Skeletal muscle tissue (tissue), 4 donors: ENCODE results near the gene KLKB1. TPM values are rescaled to one million over a fixed set of nuclear protein-coding genes. Genes with fewer than 3 reads are reported as not detected.

Experiments used
- H3K27ac ChIP-seq: one replicate; pipeline ENCODE4 v1.7.0; 2013; ENCODE audit warnings: mild to moderate bottlenecking, low read depth, low read length, inconsistent platforms
- H3K27me3 ChIP-seq, 3 donors: one replicate each; pipeline ENCODE4 v1.7.0; 2013; ENCODE audit warnings: low read length in 3 of 3; ENCODE audit not compliant: control insufficient read depth in 3 of 3, insufficient read depth in 3 of 3
- H3K36me3 ChIP-seq, 3 donors: one replicate each; pipeline ENCODE4 v1.7.0; 2013; ENCODE audit warnings: low read length in 3 of 3; ENCODE audit not compliant: control insufficient read depth in 3 of 3, insufficient read depth in 3 of 3
- H3K4me1 ChIP-seq, 3 donors: one replicate each; pipeline ENCODE4 v1.7.0; 2013; ENCODE audit warnings: low read length in 3 of 3, mild to moderate bottlenecking in 3 of 3; ENCODE audit not compliant: control insufficient read depth in 3 of 3, insufficient read depth in 3 of 3
- H3K4me3 ChIP-seq, 3 donors: one replicate each; pipeline ENCODE4 v1.7.0; 2013; ENCODE audit warnings: low read length in 3 of 3
- H3K9ac ChIP-seq, 3 donors: one replicate each; pipeline ENCODE4 v1.7.0; 2013; ENCODE audit warnings: low read length in 3 of 3, mild to moderate bottlenecking in 3 of 3, moderate library complexity in 2 of 3, low read depth in 1 of 3
- H3K9me3 ChIP-seq, 3 donors: one replicate each; pipeline ENCODE4 v1.7.0; 2013; ENCODE audit warnings: low read length in 3 of 3; ENCODE audit not compliant: control insufficient read depth in 3 of 3
- total RNA-seq: library from RNA; depleted of rRNA; stranded (reverse); fragments of >200 nt; gene quantifications from one replicate; pipeline ENCODE4 v1.2.3, GENCODE V29; 2014
- donor health status: Osteomylitis.

Gene KLKB1
- total RNA-seq, 1 donor from 2014 or later: 0.52 TPM

DNA sequence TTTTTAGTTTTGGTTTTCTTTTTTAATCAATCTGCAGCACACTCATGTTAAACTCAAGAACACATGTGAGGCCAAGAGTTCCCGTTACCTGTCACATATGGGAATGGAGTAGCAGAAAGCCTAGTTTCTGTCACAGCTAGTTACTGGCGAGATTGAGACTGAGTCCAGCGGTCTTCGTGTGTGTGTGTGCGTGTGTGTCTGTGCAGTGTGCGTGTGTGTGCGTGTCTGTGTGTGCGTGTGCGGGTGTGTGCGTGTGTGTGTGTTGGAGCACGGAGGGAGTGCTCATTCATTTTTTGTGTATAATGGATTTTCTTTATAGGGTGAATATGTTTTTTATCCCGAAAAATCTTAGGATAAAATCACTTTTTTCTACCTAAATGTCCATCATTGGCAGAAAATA lies 57.8 kb downstream of the KLKB1 start:
- H3K4me1 ChIP-seq: no peaks in the 10 kb centered on the region
- H3K4me3 ChIP-seq: no peak overlapping the region
- H3K27me3 ChIP-seq: peaks cover 0 to 5% (median 4%) of the 10 kb centered on the region in 3 donors

DNA sequence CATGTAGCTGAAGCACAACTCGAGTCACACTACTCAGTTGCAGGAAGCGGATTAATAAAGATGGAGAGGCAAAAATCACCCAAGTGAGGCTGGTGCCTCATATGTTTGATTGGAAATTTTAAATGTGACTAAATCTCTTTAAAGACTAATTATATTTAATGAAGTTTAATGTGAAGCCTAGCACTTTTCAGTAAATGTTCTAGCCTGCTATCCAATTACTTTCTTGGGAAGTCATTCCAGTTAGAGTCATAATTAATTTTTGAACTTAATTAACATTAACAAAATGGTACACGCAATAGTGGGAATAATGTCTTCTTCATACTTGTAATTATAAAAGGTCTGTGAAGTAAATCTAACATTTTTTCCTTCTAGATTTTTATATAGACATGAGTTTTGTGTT lies 59.3 kb downstream of the KLKB1 start:
- H3K4me1 ChIP-seq: no peaks in the 10 kb centered on the region
- H3K27ac ChIP-seq: no peak overlapping the region
- H3K9ac ChIP-seq: no peak overlapping the region
- no peaks in the 10 kb centered on the region for H3K9me3 ChIP-seq
- peaks cover 4 to 7% (median 5%) of the 10 kb centered on the region in 3 donors for H3K27me3 ChIP-seq
- no peak overlapping the region for H3K4me3 ChIP-seq
- H3K36me3 ChIP-seq: no peaks in the 10 kb centered on the region

More for the DNA sequence above, 57.8 kb downstream of the KLKB1 start:
- Histone ChIP-seq H3K9me3 (no peaks in the 10 kb centered on the region), H3K9ac (no peak overlapping the region), H3K36me3 (no peaks in the 10 kb centered on the region), H3K27ac (no peak overlapping the region)

- Histone ChIP-seq H3K4me3 (no peak overlapping the region), H3K27ac (no peak overlapping the region), H3K9me3 (no peaks in the 10 kb centered on the region), H3K4me1 (no peaks in the 10 kb centered on the region), H3K36me3 (no peaks in the 10 kb centered on the region), H3K9ac (no peak overlapping the region), H3K27me3 (peaks cover 5 to 10% (median 7%) of the 10 kb centered on the region in 3 donors)
These were observed 64.1 kb downstream of the KLKB1 start for GRCh38 chr4:186291256-186291890.

DNA sequence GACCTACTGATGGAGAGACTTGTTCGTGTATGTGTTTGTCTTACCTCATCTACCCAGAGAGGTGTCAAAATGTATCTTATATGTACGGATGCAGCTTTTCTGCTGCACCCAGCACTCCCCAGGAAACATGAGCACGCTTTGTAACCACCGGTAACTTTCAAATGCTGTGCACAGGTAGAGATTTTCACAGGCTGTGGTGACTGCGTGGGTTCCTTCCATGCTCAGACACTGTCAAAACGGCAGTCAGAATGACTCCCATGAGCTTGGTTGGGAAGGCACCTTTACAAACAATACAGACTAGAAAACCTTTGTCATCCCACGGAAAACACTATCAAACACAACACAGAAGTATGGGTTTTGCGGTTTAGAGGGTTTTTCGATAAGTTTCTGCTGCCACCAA lies 66.9 kb downstream of the KLKB1 start:
- H3K27me3 ChIP-seq: peaks cover 13 to 27% (median 23%) of the 10 kb centered on the region in 3 donors
- H3K27ac ChIP-seq: no peak overlapping the region
- no peaks in the 10 kb centered on the region for H3K36me3 ChIP-seq
- no peaks in the 10 kb centered on the region for H3K4me1 ChIP-seq
- H3K9me3 ChIP-seq: no peaks in the 10 kb centered on the region
- no peak overlapping the region for H3K9ac ChIP-seq
- H3K4me3 ChIP-seq: no peak overlapping the region

- H3K9me3 ChIP-seq: no peaks in the 10 kb centered on the region
- H3K27ac ChIP-seq: no peak overlapping the region
- H3K36me3 ChIP-seq: no peaks in the 10 kb centered on the region
- H3K9ac ChIP-seq: no peak overlapping the region
- H3K27me3 ChIP-seq: peaks cover 10 to 33% (median 27%) of the 10 kb centered on the region in 3 donors
- H3K4me3 ChIP-seq: no peak overlapping the region
- H3K4me1 ChIP-seq: no peaks in the 10 kb centered on the region
These were observed 69.2 kb downstream of the KLKB1 start for GRCh38 chr4:186296481-186296880.

- H3K27me3 ChIP-seq: peaks cover 8 to 32% (median 27%) of the 10 kb centered on the region in 3 donors
These were observed 69.8 kb downstream of the KLKB1 start for GRCh38 chr4:186297013-186297645.

DNA sequence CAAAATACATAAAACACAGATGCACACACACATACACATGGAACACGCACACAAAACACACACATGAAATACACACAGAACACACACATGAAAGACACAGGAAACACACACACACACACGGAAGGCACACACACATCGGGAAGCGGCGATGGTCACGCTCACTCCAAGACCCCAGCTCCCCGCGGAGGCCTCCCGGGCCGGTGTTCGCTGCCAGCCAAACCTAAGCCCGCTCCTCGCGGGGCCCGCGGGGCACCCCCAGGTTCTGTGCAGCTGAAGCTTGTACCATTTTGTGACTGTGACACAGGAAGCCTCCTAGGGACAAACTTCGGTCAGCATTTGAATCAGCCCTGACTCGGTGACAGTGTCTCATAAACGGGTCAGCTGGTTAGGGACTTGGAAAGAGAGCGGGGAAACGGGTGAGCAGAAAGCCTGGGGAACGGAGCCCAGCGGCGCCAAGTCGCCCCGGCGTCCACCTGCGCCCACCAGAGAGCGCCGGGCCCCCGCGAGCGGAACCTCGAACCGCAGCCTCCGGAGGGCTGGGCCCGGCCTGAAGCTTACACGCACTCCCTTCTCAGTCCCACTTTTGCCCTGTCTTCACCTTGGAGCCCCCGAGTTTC lies 70.8 kb downstream of the KLKB1 start:
- H3K4me1 ChIP-seq: no peaks in the 10 kb centered on the region
- no peak overlapping the region for H3K27ac ChIP-seq
- no peaks in the 10 kb centered on the region for H3K36me3 ChIP-seq
- H3K4me3 ChIP-seq: no peak overlapping the region
- H3K9ac ChIP-seq: no peak overlapping the region
- no peaks in the 10 kb centered on the region for H3K9me3 ChIP-seq
- H3K27me3 ChIP-seq: peaks cover 8 to 33% (median 27%) of the 10 kb centered on the region in 3 donors

More at GRCh38 chr4:186297013-186297645, 69.8 kb downstream of the KLKB1 start:
- Histone ChIP-seq H3K9ac (no peak overlapping the region), H3K4me1 (no peaks in the 10 kb centered on the region), H3K4me3 (no peak overlapping the region), H3K27ac (no peak overlapping the region), H3K9me3 (no peaks in the 10 kb centered on the region), H3K36me3 (no peaks in the 10 kb centered on the region)

DNA sequence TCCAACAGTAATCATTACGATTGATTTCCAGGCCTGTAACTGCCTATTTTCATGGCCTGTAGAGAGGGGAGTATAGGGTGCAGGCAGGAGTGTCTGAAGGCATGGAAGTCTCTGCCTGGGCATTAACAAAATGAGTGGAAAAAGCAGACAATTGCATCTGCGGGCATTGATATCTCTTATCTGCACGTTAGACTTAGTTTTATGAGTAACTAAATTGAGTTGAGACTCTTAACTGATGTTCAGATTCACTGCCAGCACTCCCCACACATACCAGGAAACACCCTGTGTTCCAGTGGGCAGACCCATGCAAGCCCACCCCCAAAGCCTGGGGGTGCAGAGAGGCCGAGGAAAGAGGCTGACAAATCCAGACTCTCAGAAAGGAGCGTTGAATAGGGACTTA lies 72.0 kb downstream of the KLKB1 start:
- no peak overlapping the region for H3K9ac ChIP-seq
- H3K36me3 ChIP-seq: no peaks in the 10 kb centered on the region
- H3K9me3 ChIP-seq: no peaks in the 10 kb centered on the region
- no peak overlapping the region for H3K4me3 ChIP-seq
- peaks cover 8 to 29% (median 22%) of the 10 kb centered on the region in 3 donors for H3K27me3 ChIP-seq
- H3K4me1 ChIP-seq: no peaks in the 10 kb centered on the region
- no peak overlapping the region for H3K27ac ChIP-seq

- H3K4me3 ChIP-seq: no peak overlapping the region
- H3K27me3 ChIP-seq: peaks cover 8 to 33% (median 27%) of the 10 kb centered on the region in 3 donors
- H3K9ac ChIP-seq: no peak overlapping the region
- H3K4me1 ChIP-seq: no peaks in the 10 kb centered on the region
- no peaks in the 10 kb centered on the region for H3K36me3 ChIP-seq
- H3K9me3 ChIP-seq: no peaks in the 10 kb centered on the region
- H3K27ac ChIP-seq: no peak overlapping the region
These were observed 73.5 kb downstream of the KLKB1 start for GRCh38 chr4:186300659-186301390.
